Measurements from ENCODE around the gene LMBRD1.

The LMBRD1 gene

GRCh38 chr6:69732045-69732444 lies 64.8 kb downstream of the LMBRD1 start:
- Histone ChIP-seq H3K4me2 (ENCODE audit: insufficient read depth, low read length) (no peak overlapping the region), H4K20me1 (ENCODE audit: insufficient read depth, low read length) (no peaks in the 10 kb centered on the region), H2AFZ (ENCODE audit: low read depth, low read length) (no peak overlapping the region), H3K9me3 (ENCODE audit: insufficient read depth, low read length, severe bottlenecking) (no peaks in the 10 kb centered on the region), H3K27ac (ENCODE audit: low read length) (no peak overlapping the region), H3K27me3 (ENCODE audit: insufficient read depth, low read length, poor library complexity) (no peaks in the 10 kb centered on the region), H3K9ac (ENCODE audit: low read depth, low read length) (no peak overlapping the region), H3K4me3 (ENCODE audit: low read depth in 1 of 2, low read length in 2 of 2) (no peak overlapping the region), H3K79me2 (ENCODE audit: insufficient read depth, low read length) (no peaks in the 10 kb centered on the region), H3K36me3 (ENCODE audit: insufficient read depth, low read length) (0 out of 2 replicates have a peak, but pooled peaks cover 7% of the 10 kb centered on the region), H3K4me1 (ENCODE audit: insufficient read depth, low read length) (no peaks in the 10 kb centered on the region)
- DNase-seq (no peak), ATAC-seq (ENCODE audit: insufficient read depth, low read depth) (no peak)
- no peak for TF ChIP-seq EZH2 (IDR thresholded peaks at IDR 0.05; ENCODE audit: borderline replicate concordance, low read depth, low read length, severe bottlenecking)
- no peak for TF ChIP-seq CTCF (IDR thresholded peaks at IDR 0.05; ENCODE audit: borderline replicate concordance, extremely low read depth, low read length, poor library complexity, severe bottlenecking)

DNA sequence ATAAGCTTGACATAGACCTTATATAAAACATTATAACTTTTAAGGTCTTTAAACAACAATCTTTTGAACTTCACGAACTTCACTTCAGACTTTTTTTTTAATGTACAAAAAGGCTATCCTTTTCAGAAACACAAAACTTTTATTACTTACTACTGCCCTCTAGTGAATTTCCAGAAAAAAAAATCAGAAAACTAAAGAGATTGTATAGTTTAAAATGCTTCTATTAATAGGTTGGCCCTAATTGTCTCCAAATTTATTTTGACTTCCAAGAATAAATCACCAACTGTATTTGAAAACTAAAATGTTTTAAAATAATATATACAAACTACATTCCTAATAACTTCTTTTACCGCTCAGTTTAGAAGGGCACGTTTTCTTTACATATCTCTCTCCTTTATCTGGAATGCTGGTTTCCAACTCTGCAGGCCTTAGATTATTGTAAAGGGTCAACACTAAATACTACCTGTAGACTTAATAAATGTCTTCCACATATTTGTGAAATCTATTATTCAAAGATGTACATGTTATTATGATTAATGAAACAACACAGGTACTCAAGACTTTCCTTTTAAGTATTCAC lies 66.8 kb downstream of the LMBRD1 start:
- no peak overlapping the region for H3K4me3 ChIP-seq (ENCODE audit: low read depth in 1 of 2, low read length in 2 of 2)
- peak; percentile 50 for TF ChIP-seq CTCF (IDR thresholded peaks at IDR 0.05; ENCODE audit: borderline replicate concordance, extremely low read depth, low read length, poor library complexity, severe bottlenecking)
- no peak for TF ChIP-seq EZH2 (IDR thresholded peaks at IDR 0.05; ENCODE audit: borderline replicate concordance, low read depth, low read length, severe bottlenecking)
- no peak overlapping the region for H2AFZ ChIP-seq (ENCODE audit: low read depth, low read length)
- H3K27me3 ChIP-seq (ENCODE audit: insufficient read depth, low read length, poor library complexity), result no peaks in the 10 kb centered on the region
- H3K79me2 ChIP-seq (ENCODE audit: insufficient read depth, low read length), result no peaks in the 10 kb centered on the region
- H3K9ac ChIP-seq (ENCODE audit: low read depth, low read length), result no peak overlapping the region
- no peaks in the 10 kb centered on the region for H3K9me3 ChIP-seq (ENCODE audit: insufficient read depth, low read length, severe bottlenecking)
- no peak overlapping the region for H3K27ac ChIP-seq (ENCODE audit: low read length)
- H3K4me2 ChIP-seq (ENCODE audit: insufficient read depth, low read length), result no peak overlapping the region
- H3K4me1 ChIP-seq (ENCODE audit: insufficient read depth, low read length), result no peaks in the 10 kb centered on the region
- ATAC-seq (ENCODE audit: insufficient read depth, low read depth), result no peak
- no peaks in the 10 kb centered on the region for H4K20me1 ChIP-seq (ENCODE audit: insufficient read depth, low read length)
- DNase-seq, result no peak
- peaks cover 1% of the 10 kb centered on the region; the same call in 1 of the 2 replicates for H3K36me3 ChIP-seq (ENCODE audit: insufficient read depth, low read length)

DNA sequence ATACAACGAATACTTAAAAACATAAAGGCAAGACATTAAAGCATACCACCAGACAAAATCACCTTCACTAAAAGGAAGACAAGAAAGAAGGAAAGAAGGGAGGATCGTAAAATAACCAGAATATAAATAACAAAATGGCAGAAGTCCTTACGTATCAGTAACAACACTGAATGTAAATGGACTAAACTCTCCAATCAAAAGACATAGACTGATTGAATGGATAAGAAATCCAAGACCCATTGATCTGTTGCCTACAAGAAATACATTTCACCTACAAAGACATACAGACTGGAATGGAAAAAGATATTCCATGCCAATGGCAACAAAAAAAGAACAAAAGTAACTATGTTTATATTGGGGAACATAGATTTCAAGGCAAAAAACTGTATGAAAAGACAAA lies 74.1 kb downstream of the LMBRD1 start:
- Histone ChIP-seq H3K4me2 (ENCODE audit: insufficient read depth, low read length) (no peak overlapping the region), H3K79me2 (ENCODE audit: insufficient read depth, low read length) (no peaks in the 10 kb centered on the region), H3K4me1 (ENCODE audit: insufficient read depth, low read length) (no peaks in the 10 kb centered on the region), H2AFZ (ENCODE audit: low read depth, low read length) (no peak overlapping the region), H3K27me3 (ENCODE audit: insufficient read depth, low read length, poor library complexity) (no peaks in the 10 kb centered on the region), H3K4me3 (ENCODE audit: low read depth in 1 of 2, low read length in 2 of 2) (no peak overlapping the region), H3K36me3 (ENCODE audit: insufficient read depth, low read length) (peaks cover 22% of the 10 kb centered on the region; the same call in 1 of the 2 replicates), H4K20me1 (ENCODE audit: insufficient read depth, low read length) (no peaks in the 10 kb centered on the region), H3K27ac (ENCODE audit: low read length) (no peak overlapping the region), H3K9me3 (ENCODE audit: insufficient read depth, low read length, severe bottlenecking) (peaks cover 2% of the 10 kb centered on the region), H3K9ac (ENCODE audit: low read depth, low read length) (no peak overlapping the region)
- DNase-seq (no peak), ATAC-seq (ENCODE audit: insufficient read depth, low read depth) (no peak)
- no peak for TF ChIP-seq CTCF (IDR thresholded peaks at IDR 0.05; ENCODE audit: borderline replicate concordance, extremely low read depth, low read length, poor library complexity, severe bottlenecking)
- no peak for TF ChIP-seq EZH2 (IDR thresholded peaks at IDR 0.05; ENCODE audit: borderline replicate concordance, low read depth, low read length, severe bottlenecking)
